ENCODE measurements around the gene NEDD4L.
A peak's percentile ranks its signal among the peaks of the same experiment; 100 is the strongest.

NEDD4L gene

DNA sequence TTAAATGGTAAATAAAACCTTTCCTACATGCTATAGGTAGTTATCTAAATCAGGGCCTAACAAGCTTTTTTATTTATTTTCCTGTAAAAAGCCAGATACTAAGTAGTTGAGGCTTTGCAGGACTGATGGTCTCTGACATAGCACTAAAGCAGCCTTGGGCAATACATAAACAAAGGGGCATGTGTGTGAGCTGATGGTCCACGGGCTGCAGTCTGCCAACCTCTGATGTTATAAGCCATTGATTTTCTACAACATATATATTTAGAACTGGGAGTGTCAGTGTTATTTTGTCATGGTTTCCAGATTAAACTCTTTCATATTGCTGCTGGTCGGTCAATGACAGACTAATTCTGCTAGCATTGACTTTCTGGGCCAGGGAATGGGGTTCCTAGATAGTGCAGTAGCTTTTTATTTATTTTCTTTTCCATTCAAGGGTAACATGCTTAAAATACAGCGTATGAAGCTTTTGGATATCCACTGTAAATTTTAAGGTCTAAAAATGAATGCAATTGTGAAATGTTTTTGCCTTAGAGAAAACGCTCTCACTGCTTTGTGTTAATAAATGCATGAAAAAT is 134.0 kb downstream of the NEDD4L start:
- TF ChIP-seq, protein P1, sequence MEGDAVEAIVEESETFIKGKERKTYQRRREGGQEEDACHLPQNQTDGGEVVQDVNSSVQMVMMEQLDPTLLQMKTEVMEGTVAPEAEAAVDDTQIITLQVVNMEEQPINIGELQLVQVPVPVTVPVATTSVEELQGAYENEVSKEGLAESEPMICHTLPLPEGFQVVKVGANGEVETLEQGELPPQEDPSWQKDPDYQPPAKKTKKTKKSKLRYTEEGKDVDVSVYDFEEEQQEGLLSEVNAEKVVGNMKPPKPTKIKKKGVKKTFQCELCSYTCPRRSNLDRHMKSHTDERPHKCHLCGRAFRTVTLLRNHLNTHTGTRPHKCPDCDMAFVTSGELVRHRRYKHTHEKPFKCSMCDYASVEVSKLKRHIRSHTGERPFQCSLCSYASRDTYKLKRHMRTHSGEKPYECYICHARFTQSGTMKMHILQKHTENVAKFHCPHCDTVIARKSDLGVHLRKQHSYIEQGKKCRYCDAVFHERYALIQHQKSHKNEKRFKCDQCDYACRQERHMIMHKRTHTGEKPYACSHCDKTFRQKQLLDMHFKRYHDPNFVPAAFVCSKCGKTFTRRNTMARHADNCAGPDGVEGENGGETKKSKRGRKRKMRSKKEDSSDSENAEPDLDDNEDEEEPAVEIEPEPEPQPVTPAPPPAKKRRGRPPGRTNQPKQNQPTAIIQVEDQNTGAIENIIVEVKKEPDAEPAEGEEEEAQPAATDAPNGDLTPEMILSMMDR (IDR thresholded peaks at IDR 0.05; ENCODE audit: borderline replicate concordance, insufficient read depth, low read depth, low read length), result no peak
- no peak overlapping the region for H3K4me3 ChIP-seq (ENCODE audit: low read depth, low read length)

DNA sequence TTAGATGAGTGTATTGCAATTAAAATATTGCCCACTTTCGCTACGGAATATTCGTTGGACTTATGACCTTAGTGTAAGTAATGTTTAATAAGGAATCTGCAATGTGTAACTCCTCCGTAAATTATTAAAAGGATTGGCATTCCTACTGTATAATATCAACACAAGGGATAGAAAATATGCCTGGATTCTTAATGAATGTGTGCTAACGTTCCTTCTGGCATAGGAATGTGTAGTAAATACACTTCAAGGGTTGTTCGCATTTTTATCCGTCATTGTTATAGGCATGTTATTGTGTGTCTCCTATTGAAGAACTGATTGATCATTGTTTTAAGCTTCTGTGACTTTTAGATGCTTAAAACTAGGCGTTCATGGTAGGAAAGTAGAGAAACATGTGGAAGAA is 134.5 kb downstream of the NEDD4L start:
- TF ChIP-seq, protein P1 (IDR thresholded peaks at IDR 0.05; ENCODE audit: borderline replicate concordance, insufficient read depth, low read depth, low read length), result no peak
- H3K4me3 ChIP-seq (ENCODE audit: low read depth, low read length), result no peak overlapping the region

DNA sequence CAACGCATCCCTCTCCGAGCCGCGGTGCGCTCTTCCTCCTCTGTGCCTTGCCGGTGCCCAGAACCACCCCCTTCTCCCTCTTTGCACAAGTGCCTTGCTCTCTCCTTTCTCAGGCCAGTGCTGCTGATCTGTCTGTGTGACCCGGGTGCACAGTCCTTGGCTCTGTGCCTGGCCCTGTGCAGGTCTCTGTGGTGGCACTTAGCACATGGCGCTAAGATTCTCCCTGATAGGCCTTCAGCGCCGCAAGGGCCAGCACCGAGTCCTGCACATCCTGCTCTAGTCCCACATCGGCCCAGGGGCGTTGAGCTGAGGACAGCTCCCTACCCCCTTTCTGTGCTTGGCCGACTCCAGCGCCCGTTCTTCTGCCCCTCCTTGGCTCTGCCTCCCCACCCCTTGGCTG is 136.1 kb downstream of the NEDD4L start:
- H3K4me3 ChIP-seq (ENCODE audit: low read depth, low read length), result no peak overlapping the region
- TF ChIP-seq, protein P1 (IDR thresholded peaks at IDR 0.05; ENCODE audit: borderline replicate concordance, insufficient read depth, low read depth, low read length), result no peak

DNA sequence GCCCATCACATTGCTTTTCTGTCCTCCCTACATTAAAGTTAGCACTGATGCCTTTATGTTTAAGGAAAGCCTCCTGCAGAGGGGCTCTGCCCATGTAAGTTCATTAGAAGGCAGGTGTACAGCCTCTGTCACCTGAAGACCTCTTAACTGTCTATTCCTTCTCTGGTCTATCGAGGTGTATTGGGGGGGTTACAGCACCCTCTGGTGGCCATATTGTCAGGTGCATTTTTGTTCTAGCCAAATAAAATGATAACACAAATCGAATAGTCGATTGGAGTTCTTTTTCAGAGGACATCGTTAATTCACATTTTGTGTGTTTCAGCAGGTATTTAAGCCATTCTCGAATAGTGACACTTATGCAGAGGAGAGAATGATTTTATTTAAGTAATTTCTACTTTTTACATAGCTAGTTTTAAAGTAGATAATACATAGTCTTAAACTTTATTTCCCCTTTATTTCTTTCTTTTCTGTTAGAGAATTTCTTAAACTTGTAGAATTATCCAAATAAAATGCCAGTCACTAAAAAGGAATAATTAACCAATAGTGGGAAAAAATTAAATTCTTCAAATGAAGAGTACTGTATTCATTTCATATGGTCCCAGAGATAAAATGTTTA is 136.8 kb downstream of the NEDD4L start:
- TF ChIP-seq, protein P1 (IDR thresholded peaks at IDR 0.05; ENCODE audit: borderline replicate concordance, insufficient read depth, low read depth, low read length), result peak; percentile 72
- no peak overlapping the region for H3K4me3 ChIP-seq (ENCODE audit: low read depth, low read length)

DNA sequence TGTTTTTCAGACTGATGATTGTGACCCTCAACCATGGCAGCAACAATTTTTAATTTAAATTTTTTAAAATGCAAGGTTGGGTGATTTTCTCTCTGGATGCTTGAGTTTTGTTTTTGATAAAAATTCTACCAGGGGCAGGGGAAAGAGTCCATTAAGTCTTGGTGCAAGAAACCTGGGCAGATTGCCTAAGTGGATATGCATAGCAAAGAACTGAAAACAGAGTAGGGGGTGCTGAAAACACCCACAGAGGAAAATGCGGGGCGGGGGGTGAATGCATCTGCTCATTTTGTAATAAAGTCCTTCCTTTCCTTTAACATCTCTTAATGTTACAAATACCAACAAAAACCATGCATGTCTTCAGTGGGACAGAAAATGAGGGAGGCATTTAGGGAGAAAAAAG is 138.0 kb downstream of the NEDD4L start:
- TF ChIP-seq, protein P1 (IDR thresholded peaks at IDR 0.05; ENCODE audit: borderline replicate concordance, insufficient read depth, low read depth, low read length), result no peak
- no peak overlapping the region for H3K4me3 ChIP-seq (ENCODE audit: low read depth, low read length)

DNA sequence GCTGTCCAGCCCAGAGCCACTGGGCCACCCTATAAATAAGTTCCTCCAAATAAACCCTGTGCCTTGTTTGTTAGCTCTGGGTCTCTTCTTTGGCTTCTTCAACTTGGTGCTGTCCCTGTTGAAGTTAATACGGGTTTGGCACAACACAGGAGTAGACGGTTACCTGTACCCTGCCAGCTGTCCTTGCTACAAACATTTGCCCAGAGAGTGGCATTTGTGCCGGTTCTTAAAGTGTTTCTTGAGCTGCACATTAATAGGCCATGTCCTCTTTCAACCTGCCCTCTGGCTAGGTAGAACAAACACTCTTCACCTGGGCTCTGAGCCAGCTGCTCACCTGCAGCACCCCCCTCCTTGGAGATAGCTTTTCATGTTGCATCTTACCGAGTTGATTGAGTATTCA is 139.2 kb downstream of the NEDD4L start:
- TF ChIP-seq, protein P1 (IDR thresholded peaks at IDR 0.05; ENCODE audit: borderline replicate concordance, insufficient read depth, low read depth, low read length), result no peak
- H3K4me3 ChIP-seq (ENCODE audit: low read depth, low read length), result no peak overlapping the region

DNA sequence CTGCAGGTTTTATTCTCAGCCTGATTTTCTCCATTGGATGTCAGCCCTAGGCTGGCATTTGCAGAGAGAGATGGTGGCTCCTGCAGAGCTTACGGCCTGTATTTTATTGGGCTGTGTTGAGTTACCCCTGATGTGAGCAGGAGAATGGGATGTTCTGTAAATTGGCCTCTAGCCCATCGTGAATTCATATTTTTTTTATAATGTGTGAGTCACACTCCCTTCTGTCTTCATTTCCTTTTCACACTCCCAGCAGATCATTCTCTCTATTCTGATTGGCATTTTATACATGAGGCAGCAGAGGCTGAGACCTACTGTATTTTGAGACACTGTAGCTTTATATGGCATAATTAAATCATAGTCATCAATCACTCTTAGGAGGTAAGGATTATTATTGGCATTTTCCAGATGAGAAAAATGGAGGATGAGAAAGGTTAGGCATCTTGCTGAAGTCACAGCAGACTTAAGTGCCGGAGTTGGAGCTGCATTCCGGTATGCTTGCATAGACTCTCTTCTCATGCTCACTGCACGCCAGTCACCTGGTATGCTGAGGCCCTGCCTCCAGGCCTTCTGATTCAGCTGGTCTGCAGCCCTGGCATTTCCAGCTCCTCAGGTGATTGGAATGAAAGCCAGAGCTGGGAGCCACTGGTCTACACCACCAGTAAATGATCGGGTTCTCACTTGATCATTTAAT is 142.4 kb downstream of the NEDD4L start:
- TF ChIP-seq, protein P1 (IDR thresholded peaks at IDR 0.05; ENCODE audit: borderline replicate concordance, insufficient read depth, low read depth, low read length), result no peak
- H3K4me3 ChIP-seq (ENCODE audit: low read depth, low read length), result no peak overlapping the region
